Activated CD4-positive, alpha-beta T cell treated with anti-CD3 and anti-CD28 coated beads for 1 hour (primary cell): ENCODE data around the gene LRRC49.
"Not testable (repeated sequence)": the region's sequence is repeated elsewhere in the genome, so short reads cannot be mapped to it uniquely, and the experiment has no call there.

Source experiments
- DNase-seq: peaks from one replicate; pipeline ENCODE4 v3.0.0-alpha.2; 2020

Gene LRRC49

GRCh38 chr15:70867911-70868467 lies 24.6 kb upstream of the LRRC49 start:
- no peak for DNase-seq

GRCh38 chr15:70869346-70869745 lies 23.3 kb upstream of the LRRC49 start:
- DNase-seq, result no peak

- no peak for DNase-seq
Measured at GRCh38 chr15:70870051-70870450, 22.6 kb upstream of the LRRC49 start.

GRCh38 chr15:70871490-70871889 lies 21.1 kb upstream of the LRRC49 start:
- DNase-seq, result not testable (repeated sequence)

GRCh38 chr15:70873232-70874054 lies 19.2 kb upstream of the LRRC49 start:
- DNase-seq, result no peak

GRCh38 chr15:70875001-70875782 lies 17.4 kb upstream of the LRRC49 start:
- no peak for DNase-seq

GRCh38 chr15:70876011-70876410 lies 16.6 kb upstream of the LRRC49 start:
- no peak for DNase-seq

GRCh38 chr15:70876683-70877082 lies 15.9 kb upstream of the LRRC49 start:
- no peak for DNase-seq

- no peak for DNase-seq
Measured at GRCh38 chr15:70879401-70879800, 13.2 kb upstream of the LRRC49 start.

- no peak for DNase-seq
Measured at GRCh38 chr15:70880781-70881180, 11.8 kb upstream of the LRRC49 start.

- no peak for DNase-seq
Measured at GRCh38 chr15:70882361-70882760, 10.3 kb upstream of the LRRC49 start.

GRCh38 chr15:70892912-70893560 lies 410 bp downstream of the LRRC49 start:
- no peak for DNase-seq

GRCh38 chr15:70902107-70902506 lies 9.5 kb downstream of the LRRC49 start:
- DNase-seq, result no peak

GRCh38 chr15:70906842-70907241 lies 14.2 kb downstream of the LRRC49 start:
- DNase-seq, result no peak

- DNase-seq, result no peak
Measured at GRCh38 chr15:70907784-70908471, 15.3 kb downstream of the LRRC49 start.

- no peak for DNase-seq
Measured at GRCh38 chr15:70910958-70911357, 18.3 kb downstream of the LRRC49 start.

- no peak for DNase-seq
Measured at GRCh38 chr15:70912187-70912586, 19.6 kb downstream of the LRRC49 start.

- DNase-seq, result no peak
Measured at GRCh38 chr15:70916531-70916930, 23.9 kb downstream of the LRRC49 start.

- DNase-seq, result no peak
Measured at GRCh38 chr15:70917955-70918354, 25.3 kb downstream of the LRRC49 start.

GRCh38 chr15:70920981-70921696 lies 28.5 kb downstream of the LRRC49 start:
- DNase-seq, result no peak

- DNase-seq, result no peak
Measured at GRCh38 chr15:70922119-70922518, 29.5 kb downstream of the LRRC49 start.
